Measurements from ENCODE around the gene C16orf95.
A peak's percentile ranks its signal among the peaks of the same experiment; 100 is the strongest.

DNA sequence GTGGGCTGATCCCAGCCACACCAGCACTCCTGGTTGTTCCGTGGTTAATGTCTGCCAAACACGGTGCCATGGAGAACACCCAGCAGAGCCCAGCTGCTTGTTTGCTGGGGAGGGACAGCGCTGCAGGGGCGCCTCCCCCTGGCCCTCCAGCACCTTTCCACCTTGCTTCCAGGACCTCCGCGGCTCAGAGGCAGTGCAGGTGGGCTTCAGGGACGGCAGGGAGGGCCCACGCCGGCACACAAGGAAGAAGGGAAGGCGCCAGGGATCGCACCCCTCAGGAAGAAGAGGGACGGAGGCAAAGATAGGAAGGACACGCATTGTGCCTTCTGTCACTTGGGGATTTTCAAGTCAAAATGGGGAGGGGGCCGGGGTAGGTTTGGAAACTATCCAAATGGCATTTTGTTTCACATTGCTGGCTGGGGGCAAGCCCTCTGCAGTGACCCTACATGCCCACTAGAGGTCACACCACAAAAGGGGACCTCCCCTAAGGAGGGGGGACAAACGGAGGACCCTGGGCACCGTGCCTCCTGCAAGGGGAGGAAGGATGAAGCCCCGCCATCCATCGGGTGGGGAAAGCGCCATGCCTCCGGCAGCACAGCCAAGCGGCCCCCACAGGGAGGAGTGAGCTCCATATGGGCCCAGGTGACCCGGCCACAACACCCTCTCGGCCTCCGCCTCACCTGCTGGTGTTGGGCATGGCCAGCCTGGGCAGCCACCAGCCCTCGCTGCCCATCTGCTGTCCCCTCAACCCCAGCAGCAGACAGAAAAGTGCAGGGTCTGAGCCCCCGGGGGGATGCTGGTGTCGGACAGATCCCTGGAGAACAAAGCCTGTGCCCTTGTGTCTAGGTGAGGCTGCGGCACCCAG, 7.5 kb upstream of the C16orf95 start:
- TF ChIP-seq CREB1 (IDR thresholded peaks at IDR 0.05; ENCODE audit: low read depth) (no peak), NFIC (IDR thresholded peaks at IDR 0.05) (no peak), EGR1 (IDR thresholded peaks at IDR 0.05) (no peak), TCF12 (IDR thresholded peaks at IDR 0.05; ENCODE audit: low read depth) (no peak), YY1 (IDR thresholded peaks at IDR 0.05; ENCODE audit: low read depth) (no peak), ZBTB7A (IDR thresholded peaks at IDR 0.05; ENCODE audit: low read depth) (peak; percentile 61; the same call in 1 of the 2 replicates), RAD21 (IDR thresholded peaks at IDR 0.05; ENCODE audit: low read depth) (peak; percentile 57)
- TF ChIP-seq, protein P1, sequence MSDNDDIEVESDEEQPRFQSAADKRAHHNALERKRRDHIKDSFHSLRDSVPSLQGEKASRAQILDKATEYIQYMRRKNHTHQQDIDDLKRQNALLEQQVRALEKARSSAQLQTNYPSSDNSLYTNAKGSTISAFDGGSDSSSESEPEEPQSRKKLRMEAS (IDR thresholded peaks at IDR 0.05): no peak
- TF ChIP-seq, protein P2, sequence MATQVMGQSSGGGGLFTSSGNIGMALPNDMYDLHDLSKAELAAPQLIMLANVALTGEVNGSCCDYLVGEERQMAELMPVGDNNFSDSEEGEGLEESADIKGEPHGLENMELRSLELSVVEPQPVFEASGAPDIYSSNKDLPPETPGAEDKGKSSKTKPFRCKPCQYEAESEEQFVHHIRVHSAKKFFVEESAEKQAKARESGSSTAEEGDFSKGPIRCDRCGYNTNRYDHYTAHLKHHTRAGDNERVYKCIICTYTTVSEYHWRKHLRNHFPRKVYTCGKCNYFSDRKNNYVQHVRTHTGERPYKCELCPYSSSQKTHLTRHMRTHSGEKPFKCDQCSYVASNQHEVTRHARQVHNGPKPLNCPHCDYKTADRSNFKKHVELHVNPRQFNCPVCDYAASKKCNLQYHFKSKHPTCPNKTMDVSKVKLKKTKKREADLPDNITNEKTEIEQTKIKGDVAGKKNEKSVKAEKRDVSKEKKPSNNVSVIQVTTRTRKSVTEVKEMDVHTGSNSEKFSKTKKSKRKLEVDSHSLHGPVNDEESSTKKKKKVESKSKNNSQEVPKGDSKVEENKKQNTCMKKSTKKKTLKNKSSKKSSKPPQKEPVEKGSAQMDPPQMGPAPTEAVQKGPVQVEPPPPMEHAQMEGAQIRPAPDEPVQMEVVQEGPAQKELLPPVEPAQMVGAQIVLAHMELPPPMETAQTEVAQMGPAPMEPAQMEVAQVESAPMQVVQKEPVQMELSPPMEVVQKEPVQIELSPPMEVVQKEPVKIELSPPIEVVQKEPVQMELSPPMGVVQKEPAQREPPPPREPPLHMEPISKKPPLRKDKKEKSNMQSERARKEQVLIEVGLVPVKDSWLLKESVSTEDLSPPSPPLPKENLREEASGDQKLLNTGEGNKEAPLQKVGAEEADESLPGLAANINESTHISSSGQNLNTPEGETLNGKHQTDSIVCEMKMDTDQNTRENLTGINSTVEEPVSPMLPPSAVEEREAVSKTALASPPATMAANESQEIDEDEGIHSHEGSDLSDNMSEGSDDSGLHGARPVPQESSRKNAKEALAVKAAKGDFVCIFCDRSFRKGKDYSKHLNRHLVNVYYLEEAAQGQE (IDR thresholded peaks at IDR 0.05; ENCODE audit: low read depth): no peak
- TF ChIP-seq, protein P3, sequence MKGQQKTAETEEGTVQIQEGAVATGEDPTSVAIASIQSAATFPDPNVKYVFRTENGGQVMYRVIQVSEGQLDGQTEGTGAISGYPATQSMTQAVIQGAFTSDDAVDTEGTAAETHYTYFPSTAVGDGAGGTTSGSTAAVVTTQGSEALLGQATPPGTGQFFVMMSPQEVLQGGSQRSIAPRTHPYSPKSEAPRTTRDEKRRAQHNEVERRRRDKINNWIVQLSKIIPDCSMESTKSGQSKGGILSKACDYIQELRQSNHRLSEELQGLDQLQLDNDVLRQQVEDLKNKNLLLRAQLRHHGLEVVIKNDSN (IDR thresholded peaks at IDR 0.05): no peak

Measured in Ishikawa (cell line).